Measurements from ENCODE around the gene CFAP100.

CFAP100 gene

DNA sequence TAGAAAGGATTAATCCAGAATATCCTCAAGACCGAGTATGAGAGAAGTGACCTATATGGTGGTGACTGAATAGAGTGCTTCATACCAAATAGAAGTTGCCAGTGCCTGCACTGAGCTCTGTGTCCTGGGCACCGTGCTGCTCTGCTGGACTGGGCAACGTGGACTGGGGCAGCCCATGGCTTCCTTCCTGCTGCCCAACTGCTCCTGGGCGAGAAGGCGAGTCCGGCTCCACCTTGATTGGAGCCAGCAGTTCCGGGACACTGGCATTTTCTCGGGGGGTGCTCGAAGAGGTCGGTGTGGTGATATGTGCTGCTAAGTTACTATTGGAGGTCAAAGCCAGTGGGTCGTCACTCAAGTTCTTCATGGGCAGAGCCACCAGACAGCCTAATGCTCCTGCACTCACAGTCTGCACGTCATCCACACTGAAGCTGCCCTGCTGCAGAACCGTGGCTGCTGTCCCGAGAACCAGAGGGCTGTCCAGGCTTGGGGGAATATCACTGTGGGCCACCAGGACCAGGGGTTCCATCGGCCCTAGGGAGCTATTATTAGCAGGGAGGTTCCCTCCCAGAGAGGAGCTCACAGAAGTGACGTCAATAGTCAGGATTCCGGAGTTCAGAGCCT, 66.9 kb downstream of the CFAP100 start:
- no peak for DNase-seq (ENCODE audit: low spot score)

DNA sequence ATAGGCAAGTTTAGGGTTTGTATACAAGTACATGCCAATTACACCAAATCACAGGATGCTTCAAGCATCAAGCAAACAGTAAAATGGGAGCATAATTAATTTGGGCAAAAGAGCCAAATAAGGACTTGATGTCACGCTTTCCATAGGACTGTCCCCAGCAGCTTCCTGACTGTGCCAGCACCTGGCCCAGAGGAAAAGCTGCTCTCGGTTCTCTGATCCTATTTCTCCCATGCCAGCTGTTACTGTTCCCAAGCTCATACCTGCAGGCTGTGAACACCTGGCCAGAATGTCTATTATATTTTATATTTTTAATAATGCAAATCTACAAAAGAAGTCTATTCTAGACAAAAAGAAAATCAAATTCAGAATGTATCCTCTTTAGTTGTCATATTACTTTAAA, 68.8 kb downstream of the CFAP100 start:
- DNase-seq (ENCODE audit: low spot score): no peak

DNA sequence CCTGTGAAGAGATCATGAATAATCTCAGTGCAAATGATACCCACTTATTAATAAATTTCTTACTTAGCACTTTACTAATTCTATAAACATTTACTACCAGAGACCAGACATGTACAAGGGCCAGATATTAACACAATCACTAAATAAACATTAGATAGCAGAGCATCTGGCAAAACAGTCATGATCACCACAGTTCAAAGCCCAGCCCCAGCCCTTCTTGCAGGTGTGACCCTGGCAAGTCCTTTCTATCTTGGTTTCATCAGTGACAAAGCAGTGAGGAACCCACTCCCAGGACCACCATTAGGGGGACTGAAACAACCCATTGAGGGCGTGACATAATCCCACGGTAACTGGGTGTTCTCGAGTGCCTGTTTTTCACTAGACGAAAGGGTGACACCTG, 69.4 kb downstream of the CFAP100 start:
- no peak for DNase-seq (ENCODE audit: low spot score)

DNA sequence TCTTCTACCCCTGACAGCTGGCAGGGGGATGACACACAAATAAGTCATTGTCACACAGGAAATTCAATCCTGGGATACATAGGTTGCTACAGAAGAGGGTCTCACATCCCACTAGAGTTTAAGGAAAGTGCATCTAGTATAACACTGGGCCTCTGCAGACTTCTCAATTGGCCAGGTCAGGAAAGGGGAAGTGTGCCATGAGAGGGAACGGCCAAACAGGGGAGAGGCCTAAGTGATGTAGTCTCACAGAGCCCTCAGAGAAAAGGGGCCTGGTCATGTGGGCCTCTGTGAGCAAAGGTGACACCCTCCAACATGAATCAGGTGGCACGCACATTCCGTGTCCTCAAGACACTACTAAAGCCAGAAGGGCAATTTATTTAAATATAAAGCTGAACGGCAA, 69.8 kb downstream of the CFAP100 start:
- DNase-seq (ENCODE audit: low spot score): no peak

DNA sequence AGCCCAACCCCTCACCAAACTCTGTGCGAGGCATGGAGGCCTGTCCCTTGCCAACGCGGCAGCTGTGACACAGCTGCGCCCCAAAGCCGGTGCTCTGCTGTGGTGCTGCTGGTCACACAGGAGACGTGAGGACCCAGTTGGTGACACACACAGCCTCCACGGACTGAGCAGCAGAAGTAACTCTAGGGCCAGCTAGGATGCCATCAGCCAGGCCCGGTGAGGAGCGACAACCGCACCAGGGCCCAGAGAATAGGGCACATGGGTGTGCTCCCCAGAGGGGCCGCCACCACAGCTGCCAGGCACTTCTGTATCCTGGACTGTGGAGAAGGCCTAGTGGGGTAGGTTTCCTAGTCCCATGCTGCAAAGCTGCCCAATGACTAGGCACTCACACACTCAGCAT, 70.3 kb downstream of the CFAP100 start:
- no peak for DNase-seq (ENCODE audit: low spot score)

DNA sequence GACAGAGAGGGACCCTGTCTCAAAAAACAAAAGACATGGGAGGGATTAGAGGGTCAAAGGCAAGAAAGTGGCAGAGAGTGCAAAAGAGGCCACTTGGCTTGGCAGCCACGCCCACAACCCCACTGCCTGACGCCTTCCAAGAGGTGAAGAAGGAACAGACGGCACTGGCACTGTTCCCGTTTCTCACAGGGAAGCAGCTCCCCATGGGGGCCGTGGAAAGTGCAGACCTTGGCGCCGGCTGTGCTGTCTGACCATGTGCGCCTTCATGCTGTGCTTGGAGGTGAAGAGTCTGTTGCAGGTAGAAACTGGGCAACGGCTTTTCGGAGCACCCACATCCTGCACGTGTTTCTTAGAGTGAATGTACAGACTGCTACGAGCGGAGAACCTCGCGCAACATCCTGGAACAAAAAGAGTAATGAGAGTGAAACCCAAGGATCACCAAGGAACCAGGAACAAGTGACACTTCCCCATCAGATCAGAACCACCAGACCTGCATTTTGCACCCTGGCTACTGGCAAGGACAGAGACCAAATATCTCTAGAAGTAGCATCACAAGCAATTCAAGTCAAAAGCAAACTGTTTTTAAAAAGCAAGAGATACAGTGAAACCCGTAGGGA, 71.3 kb downstream of the CFAP100 start:
- no peak for DNase-seq (ENCODE audit: low spot score)

DNA sequence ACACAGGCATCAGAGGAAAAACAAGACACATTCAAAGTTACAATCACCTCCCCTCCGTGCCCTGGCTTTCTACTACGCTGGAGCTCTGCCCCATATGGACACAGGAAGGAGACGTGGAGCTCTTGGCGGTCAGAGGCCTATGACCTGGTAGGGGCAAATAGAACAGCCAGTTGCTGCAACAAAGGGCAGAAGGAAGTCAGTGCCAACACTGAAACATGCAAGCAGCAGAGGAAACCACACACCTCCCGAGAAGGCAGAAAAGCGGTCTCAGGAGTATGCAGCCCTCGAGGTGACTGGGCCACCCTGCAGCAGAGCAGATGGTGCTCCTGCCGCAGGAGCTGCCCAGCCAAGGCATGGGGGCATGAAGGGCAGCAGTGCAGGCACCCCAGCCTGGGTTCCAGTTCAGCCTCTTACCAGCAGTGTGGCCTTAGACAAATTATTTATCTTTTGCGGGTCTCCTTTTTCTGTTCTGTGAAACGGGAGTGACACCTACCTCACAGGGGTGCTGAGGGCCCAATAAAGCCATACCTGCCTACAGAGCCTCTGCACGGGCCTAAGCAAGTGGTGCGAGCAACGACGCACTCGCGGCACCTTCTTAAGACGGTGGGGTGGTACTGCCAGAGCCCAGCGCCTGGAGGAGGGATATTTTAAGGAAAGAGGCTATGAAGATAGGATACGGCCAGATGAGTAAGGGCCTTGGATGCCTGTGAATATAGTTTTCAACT, 72.3 kb downstream of the CFAP100 start:
- no peak for DNase-seq (ENCODE audit: low spot score)

DNA sequence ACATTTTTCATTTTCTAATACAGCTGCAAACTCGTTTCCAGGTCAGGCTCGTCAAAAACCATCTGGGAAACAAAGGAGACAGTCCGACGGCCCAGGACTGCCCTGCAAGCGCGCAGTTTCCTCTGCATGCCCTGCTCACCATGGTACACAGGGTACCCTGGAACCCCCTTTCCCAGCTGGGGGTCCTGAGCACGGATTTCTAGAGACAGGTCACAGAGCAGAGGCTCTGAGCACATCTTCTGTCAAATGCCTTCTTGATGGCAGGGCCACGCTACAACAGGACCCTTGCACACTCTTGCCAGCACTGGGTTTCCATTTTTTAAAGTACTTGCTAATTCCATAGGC, 72.9 kb downstream of the CFAP100 start:
- DNase-seq (ENCODE audit: low spot score): no peak

DNA sequence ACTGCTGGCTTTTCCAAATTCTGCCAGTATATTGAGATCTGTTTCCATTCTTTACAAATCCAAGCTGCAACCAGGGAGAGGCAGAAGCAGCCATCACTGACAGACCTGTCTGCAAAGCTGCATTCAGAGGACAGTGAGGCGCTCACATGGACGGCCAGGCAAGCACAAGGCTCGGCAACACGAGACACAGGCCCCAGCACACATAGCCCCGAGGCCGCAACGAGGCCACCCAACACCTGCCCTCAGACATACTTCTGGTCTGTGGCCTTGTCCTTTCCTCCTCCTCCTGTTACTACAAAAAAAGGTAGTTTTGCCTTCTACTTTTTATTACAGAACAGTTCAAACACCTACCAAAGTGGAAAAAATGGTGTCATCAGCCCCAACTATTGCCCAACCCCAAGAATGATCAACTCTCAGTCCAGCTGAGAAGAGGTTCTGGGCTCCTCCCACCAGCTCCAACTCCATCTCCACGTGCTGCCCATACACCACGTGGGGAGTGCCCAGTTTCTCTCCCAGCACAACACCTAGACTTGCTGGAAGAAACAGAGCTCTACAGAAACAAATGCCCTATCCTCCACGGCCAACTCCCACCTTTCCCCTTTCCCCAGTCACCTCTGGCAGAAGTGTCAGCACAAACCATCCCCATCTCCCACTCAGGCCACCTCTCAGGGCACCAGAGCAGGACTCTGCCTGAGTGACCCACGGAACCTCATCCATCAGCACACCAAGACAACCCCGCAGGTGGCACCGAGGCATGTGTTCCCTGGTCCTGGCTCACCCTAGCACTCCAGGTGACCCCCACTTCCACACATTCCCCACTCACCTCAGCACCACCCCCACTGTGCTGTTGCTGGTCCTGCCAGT, 73.6 kb downstream of the CFAP100 start:
- DNase-seq (ENCODE audit: low spot score): peak; percentile 39

DNA sequence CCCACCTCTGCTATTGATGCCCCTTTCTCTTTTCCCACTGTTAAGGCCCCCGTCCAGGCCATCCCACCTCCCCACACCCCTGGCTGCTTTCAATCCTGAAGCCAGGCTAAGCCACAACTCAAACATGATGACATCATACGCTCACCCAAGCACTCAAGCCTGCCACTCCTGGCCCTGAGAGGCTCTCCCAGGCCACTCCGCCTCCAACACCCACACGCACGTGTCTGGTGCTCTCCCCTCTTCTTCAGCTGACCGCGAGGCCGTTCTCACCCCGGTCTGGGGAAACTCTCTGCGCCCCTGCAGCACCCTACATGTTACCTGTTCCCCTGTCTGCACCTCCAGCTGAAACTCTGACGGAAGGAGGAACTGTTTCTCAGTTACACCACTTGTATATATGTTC, 74.8 kb downstream of the CFAP100 start:
- no peak for DNase-seq (ENCODE audit: low spot score)

DNA sequence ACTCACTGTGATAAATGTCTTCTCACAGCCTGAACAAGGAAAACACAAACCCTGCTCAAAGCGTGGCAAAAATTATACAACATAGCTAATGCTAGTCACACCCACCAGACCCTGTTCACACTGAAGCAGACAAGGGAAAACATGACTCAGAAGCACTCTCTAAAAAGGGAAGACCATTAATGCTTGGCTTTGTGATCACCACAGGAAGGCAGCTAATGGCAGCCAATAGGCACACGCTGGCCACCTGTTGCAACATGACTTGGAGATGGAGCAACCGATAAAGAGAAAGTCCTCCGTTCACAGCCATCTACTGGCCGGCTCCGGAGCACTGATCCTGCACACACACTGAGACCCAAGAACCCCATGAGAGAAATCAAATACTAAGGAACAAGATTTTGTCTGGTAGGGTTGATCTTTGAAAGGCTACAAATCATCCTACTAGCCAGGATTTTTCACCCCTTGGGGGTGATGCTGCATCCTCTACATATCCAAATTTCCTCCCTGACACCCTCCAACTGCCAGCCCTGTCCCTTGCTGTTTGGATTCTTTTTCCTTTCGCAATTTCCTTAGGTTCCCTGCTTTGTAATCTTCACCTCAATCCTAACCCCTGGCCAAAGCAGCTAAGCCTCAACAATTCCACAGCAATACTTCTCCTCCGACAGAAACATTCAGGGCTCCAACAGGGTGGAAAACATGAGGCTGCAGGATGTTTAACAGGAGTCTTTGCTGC, 77.7 kb downstream of the CFAP100 start:
- peak; percentile 90 for DNase-seq (ENCODE audit: low spot score)

DNA sequence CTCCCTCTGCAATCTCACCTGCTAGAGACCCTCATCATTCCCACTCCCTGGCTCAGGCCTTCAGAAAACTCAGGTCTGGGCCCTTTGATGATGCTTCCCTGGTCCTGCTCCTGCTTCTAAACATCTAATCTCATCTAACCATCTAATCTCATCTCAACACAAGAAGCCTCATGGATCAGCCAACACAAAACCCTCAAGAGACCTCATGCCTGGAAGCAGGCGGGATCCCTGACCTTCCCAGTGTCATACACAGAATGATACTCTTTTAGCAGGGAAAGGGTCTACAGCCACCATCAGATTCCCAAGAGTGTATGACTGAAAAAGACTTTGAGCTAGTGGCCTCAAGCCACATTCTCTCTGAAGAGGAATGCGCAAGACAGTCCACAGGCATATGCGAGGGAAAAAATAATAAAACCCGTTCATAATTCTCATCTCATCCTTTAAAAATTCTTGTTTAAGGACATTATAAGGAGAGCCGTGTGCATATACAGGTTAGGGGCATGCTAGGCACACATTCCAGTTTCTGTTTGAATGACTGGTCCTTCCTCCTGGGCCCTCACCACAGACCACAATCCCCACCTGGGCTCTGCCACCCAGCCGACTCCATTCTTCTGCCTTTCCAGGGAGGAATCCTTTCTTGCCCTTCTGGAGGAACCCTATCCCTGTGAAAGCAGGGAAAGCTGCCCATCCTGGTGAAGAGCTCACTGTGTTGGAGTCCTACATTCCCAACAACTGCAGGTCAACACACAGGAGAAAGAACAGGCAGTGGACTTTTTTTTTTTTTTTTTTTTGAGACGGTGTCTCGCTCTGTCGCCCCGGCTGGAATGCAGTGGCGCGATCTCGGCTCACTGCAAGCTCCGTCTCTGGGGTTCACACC, 78.8 kb downstream of the CFAP100 start:
- no peak for DNase-seq (ENCODE audit: low spot score)

DNA sequence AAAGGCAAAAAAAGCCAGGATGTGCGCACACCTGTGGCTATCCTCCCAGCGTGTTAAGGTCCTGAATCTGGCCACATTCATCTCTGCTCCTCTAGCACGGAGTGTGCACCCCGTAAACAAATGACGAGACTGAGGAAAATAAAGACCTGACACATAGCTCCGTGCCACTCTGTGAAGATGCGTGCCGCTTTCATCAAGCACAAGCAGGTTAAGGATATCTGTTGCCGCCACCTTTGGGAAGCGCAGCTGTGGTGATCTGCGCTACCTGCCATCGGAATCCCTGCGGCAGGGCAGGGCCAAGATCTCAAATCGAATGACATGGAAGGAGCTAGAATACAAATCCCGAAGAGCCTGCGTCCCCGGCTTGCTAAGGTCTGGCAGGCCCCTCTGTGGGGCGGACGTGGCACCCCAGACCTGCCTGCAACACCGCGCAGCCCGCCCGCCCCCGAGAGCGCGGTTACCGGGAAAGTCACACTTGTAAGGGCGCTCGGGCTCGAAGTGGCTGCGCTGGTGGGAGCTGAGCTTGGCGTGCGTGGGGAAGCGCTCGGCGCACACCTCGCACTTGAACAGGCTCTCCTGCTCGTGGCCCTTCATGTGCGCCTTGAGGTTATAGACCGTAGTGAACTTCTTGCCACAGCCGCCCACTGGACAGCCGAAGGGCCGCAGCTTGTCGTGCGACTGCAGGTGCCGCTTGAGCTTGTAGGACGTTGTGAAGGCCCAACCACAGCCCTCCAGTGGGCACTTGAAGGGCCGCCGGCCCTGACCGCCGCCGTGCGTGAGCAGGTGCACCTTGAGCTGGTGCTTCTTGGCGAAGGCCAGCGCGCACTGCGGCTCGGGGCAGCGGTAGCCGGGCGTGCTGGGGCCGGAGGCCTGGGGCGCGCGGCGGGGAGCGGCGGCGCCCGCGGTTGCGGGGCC, 80.0 kb downstream of the CFAP100 start:
- DNase-seq (ENCODE audit: low spot score): peak; percentile 21

DNA sequence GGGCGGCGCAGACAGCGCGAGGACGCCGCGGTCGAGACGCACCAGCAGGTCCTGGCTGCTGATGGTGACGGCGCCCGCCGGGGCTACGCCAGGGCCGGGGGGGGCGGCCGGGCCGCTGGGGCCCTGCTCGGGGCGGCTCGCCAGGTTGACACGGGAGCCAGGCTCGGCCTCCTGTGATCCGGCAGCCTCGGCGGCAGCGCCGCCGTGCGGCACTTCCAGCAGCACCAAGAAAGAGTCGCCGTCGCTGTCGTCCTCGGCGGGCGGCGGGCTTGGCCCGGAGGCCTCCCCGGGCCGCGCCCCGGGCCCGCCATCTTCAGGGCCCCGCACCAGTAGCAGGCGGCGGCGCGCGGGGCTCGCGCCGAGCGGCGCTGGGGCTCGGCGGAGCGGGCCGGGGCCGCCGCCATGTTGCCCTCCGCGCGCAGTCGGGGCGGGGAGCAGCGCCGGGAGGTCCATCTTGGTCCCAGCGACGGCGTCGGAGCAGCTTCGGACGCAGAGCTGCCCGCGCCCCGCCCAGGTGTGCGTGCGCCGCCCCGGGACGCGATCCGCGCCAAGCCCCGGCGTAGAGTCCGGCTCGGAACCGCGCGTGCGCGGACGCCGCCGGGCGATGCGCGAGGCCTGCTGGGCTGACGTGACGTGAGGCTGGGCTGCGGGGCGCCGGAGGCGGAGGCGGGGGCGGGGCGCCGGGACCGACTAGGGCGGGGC, 80.9 kb downstream of the CFAP100 start, which contains the start of gene ZXDC:
TSS of gene ZXDC (minus strand) at position 479 of the 702 bp plus-strand sequence. CDS start at position 453, 26 bp downstream.
- DNase-seq (ENCODE audit: low spot score): peak; percentile 100

DNA sequence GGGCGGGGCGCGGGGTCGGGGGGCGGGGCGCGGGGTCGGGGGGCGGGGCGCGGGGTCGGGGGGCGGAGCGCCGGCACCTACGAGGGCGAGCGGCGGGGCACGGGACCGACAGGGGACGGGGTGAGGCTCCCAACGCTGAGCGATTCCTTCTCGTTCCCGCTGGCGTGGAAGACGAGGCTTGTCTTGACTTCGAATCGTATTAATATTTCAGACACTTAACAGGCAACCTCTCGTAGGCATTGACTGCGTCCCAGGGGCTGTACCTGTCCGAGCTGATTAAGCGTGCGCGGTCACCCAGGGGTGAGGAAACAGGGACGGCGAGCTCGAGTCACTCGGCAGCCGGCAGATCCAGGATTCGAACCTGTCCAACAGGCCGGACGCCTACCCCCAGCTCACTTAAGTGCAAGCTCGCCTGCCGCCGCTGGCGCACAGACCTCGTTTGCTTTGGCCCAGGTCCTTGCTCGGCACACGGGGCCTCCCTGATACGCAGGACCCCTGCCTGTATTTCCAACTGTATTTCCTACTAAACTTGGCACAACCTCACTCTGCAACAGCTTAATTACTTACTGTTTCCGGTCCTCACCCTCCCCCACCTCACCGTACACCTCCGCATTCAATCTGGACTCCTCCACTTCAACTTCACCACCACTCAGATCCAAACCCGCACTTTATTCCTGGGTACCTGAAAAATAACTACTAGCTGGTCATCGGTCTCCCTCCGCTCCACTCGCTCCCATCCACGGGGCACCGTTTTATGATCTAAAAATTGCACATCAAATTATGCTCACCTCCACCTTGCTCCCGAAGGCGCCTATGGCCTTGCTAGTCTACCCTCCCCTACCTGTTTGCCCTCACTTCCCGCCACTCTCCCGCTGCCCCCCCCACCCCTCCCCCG, 81.7 kb downstream of the CFAP100 start:
- DNase-seq (ENCODE audit: low spot score): no peak

DNA sequence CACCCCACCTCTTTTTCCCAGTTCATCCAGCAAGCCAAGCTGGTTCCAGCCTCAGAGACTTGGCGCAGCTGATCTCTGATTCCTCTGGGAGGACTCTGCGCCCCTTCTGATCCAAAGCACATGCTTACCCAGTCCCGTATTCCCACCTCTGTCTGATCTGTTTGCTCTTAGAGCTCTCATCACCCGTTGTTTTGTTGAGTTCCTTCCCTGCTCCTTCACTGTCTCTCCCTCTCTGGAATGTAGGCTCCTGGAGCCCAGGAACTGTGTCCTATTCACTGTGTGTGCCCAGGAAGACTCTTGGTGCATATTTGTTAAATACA, 82.3 kb downstream of the CFAP100 start:
- DNase-seq (ENCODE audit: low spot score): no peak

DNA sequence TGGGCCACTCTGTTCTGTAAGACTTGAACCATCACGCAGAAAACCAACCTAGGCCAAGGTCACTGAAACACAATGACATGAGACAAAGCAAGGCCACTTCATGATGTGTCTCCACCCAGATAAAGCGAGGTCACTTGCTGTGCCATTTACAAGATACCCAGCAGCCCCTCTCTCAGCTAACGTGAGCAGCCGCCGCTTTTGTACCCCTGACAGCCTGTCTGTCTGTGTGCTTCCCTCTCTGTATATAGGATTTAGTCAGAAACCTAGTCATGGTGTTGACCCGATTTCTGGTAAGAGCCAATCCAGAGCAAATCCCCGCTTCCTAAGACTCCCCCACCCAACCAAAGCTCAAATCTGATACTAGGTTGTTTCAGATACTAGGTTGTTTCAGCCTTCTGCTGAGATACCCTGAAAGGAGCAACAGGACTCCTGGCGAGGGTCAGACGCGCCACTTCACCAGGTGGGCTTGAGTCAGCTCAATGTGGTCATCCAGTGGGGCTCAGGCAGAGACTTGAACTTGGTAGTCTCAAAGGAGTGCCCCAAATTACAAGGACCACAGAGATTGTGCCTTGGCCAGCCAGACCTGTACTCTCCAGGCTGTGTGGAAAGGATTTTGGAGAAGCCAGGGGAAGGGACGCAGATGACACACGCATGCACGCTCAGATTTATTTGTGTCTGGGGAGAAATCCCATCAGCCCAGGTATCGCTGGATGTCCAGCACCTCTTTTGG, 84.0 kb downstream of the CFAP100 start:
- no peak for DNase-seq (ENCODE audit: low spot score)

DNA sequence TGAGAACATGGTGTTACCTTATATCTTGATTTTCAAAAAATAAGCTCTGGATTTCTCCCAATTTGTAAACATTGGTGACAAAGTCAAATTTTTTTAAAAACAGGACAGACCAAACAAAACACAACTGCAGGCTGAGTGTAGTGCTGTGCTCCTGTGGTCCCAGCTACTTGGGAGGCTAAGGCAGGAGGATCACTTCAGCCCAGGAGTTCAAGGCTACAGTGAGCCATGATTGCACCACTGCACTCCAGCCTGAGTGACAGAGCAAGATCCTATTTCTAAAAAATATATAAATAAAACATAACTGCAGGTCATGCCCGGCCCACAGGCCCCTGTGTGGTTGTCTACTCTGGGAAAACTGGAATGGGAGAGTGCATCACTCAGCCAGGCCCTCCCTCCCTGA, 84.9 kb downstream of the CFAP100 start:
- DNase-seq (ENCODE audit: low spot score): no peak
